HEK293 (cell line): Measurements from ENCODE around the gene RABAC1.

ENCODE experiments used
- CTCF ChIA-PET: fragments of 350-600 bp; formaldehyde crosslinking; extraction: SDS; loops from one replicate; lab custom pipeline; 2021; ENCODE audit warnings: antibody characterized with exemption; lab: Yijun Ruan, JAX
- POLR2A ChIA-PET: fragments of 300-600 bp; formaldehyde crosslinking; extraction: SDS; loops from one replicate; lab custom pipeline; 2020; ENCODE audit warnings: antibody characterized with exemption, inconsistent platforms; lab: Yijun Ruan, JAX
- H3K27ac ChIP-seq: fragments of 200-500 bp; sonication (Bioruptor generic); 2 replicates; pipeline ENCODE4 v1.5.1; 2014; ENCODE audit warnings: low read depth, low read length, control low read depth, inconsistent platforms; ENCODE audit errors: extremely low read depth
- H3K36me3 ChIP-seq, 2 experiments: fragments of 200-500 bp in 1 of 2; sonication (Bioruptor generic) in 1 of 2; 1 replicate in 1 of 2; 2 replicates in 1 of 2; pipeline ENCODE4 v1.5.1; 2014 to 2017; ENCODE audit warnings: inconsistent platforms in 2 of 2, low read length in 2 of 2; ENCODE audit not compliant: control insufficient read depth in 2 of 2, insufficient read depth in 1 of 2
- H3K4me1 ChIP-seq: fragments of 200-500 bp; sonication (Bioruptor generic); 2 replicates; pipeline ENCODE4 v1.5.1; 2014; ENCODE audit warnings: mild to moderate bottlenecking, low read length, inconsistent platforms; ENCODE audit not compliant: control insufficient read depth, insufficient read depth
- H3K4me3 ChIP-seq: 2 replicates; pipeline ENCODE4 v1.5.1; 2011; ENCODE audit warnings: low read depth, mild to moderate bottlenecking, control low read depth, low read length, moderate library complexity
- H3K9me3 ChIP-seq: fragments of 200-500 bp; sonication (Bioruptor generic); 2 replicates; pipeline ENCODE4 v1.5.1; 2014; ENCODE audit warnings: low read depth, low read length, inconsistent platforms; ENCODE audit not compliant: control insufficient read depth, insufficient read depth
- GLIS2 ChIP-seq: fragments of 450-650 bp; formaldehyde crosslinking; IDR thresholded peaks from 2 replicates; pipeline ENCODE4 v1.5.1; 2016; ENCODE audit warnings: missing biosample characterization, missing genetic modification characterization
- IKZF3 ChIP-seq: fragments of 450-650 bp; IDR thresholded peaks from 2 replicates; pipeline ENCODE4 v1.5.0; 2018; ENCODE audit warnings: missing biosample characterization, mild to moderate bottlenecking, missing genetic modification characterization, moderate library complexity
- KLF8 ChIP-seq: fragments of 450-650 bp; formaldehyde crosslinking; IDR thresholded peaks from 2 replicates; pipeline ENCODE4 v1.5.1; 2016; ENCODE audit warnings: missing biosample characterization, missing genetic modification characterization
- PRDM1 ChIP-seq: fragments of 450-650 bp; formaldehyde crosslinking; IDR thresholded peaks from 2 replicates; pipeline ENCODE4; 2016; ENCODE audit warnings: missing biosample characterization, missing genetic modification characterization
- PRDM6 ChIP-seq: fragments of 450-650 bp; formaldehyde crosslinking; IDR thresholded peaks from 2 replicates; pipeline ENCODE4 v1.5.1; 2017; ENCODE audit warnings: missing biosample characterization, missing genetic modification characterization
- RBAK ChIP-seq: fragments of 450-650 bp; formaldehyde crosslinking; IDR thresholded peaks from 2 replicates; pipeline ENCODE4 v1.5.1; 2016; ENCODE audit warnings: missing biosample characterization, missing genetic modification characterization
- SETDB1 ChIP-seq: IDR thresholded peaks from one replicate; pipeline ENCODE4 v1.6.1; 2017; ENCODE audit warnings: mild to moderate bottlenecking, low read length, moderate library complexity, mixed read lengths; ENCODE audit not compliant: insufficient read length
- TRIM28 ChIP-seq: IDR thresholded peaks from 2 replicates; pipeline ENCODE4 v1.6.1; 2011; ENCODE audit warnings: low read length, control low read depth, borderline replicate concordance
- ZBTB26 ChIP-seq: fragments of 450-650 bp; formaldehyde crosslinking; optimal IDR thresholded peaks from 2 replicates; pipeline ENCODE3; 2016; ENCODE audit warnings: missing biosample characterization, mild to moderate bottlenecking, missing genetic modification characterization
- ZBTB48 ChIP-seq: fragments of 450-650 bp; formaldehyde crosslinking; IDR thresholded peaks from 2 replicates; pipeline ENCODE4 v1.5.1; 2016; ENCODE audit warnings: missing biosample characterization, missing genetic modification characterization
- ZEB2 ChIP-seq: fragments of 450-650 bp; formaldehyde crosslinking; IDR thresholded peaks from 2 replicates; pipeline ENCODE4 v1.5.1; 2016; ENCODE audit warnings: missing biosample characterization, missing genetic modification characterization
- ZNF335 ChIP-seq: fragments of 450-650 bp; formaldehyde crosslinking; conservative IDR thresholded peaks from 2 replicates; pipeline ENCODE4 v1.5.1; 2016; ENCODE audit warnings: missing biosample characterization, missing genetic modification characterization
- ZNF366 ChIP-seq: fragments of 450-650 bp; formaldehyde crosslinking; conservative IDR thresholded peaks from 2 replicates; pipeline ENCODE4 v1.5.1; 2016; ENCODE audit warnings: missing biosample characterization, missing genetic modification characterization
- ZNF404 ChIP-seq: fragments of 450-650 bp; formaldehyde crosslinking; IDR thresholded peaks from 2 replicates; pipeline ENCODE4 v1.5.1; 2017; ENCODE audit warnings: missing biosample characterization, missing genetic modification characterization
- ZNF48 ChIP-seq: fragments of 450-650 bp; formaldehyde crosslinking; IDR thresholded peaks from 2 replicates; pipeline ENCODE4 v1.5.1; 2016; ENCODE audit warnings: missing biosample characterization, missing genetic modification characterization
- ZNF488 ChIP-seq: fragments of 450-650 bp; formaldehyde crosslinking; IDR thresholded peaks from 2 replicates; pipeline ENCODE4 v1.5.1; 2016; ENCODE audit warnings: missing biosample characterization, missing genetic modification characterization
- ZNF514 ChIP-seq: fragments of 450-650 bp; formaldehyde crosslinking; IDR thresholded peaks from 2 replicates; pipeline ENCODE4 v1.5.1; 2016; ENCODE audit warnings: missing biosample characterization, missing genetic modification characterization
- ZNF571 ChIP-seq: fragments of 450-650 bp; formaldehyde crosslinking; IDR thresholded peaks from 2 replicates; pipeline ENCODE4 v1.5.0; 2017; ENCODE audit warnings: missing biosample characterization, missing genetic modification characterization
- ZNF585B ChIP-seq: fragments of 450-650 bp; formaldehyde crosslinking; IDR thresholded peaks from 2 replicates; pipeline ENCODE4 v1.5.1; 2016; ENCODE audit warnings: missing biosample characterization, missing genetic modification characterization
- ZNF692 ChIP-seq: fragments of 450-650 bp; formaldehyde crosslinking; IDR thresholded peaks from 2 replicates; pipeline ENCODE4 v1.5.1; 2016; ENCODE audit warnings: missing biosample characterization, missing genetic modification characterization
- ZNF768 ChIP-seq: fragments of 450-650 bp; formaldehyde crosslinking; IDR thresholded peaks from 2 replicates; pipeline ENCODE4 v1.5.1; 2018; ENCODE audit warnings: missing biosample characterization, mild to moderate bottlenecking, missing genetic modification characterization
- ZNF776 ChIP-seq: fragments of 450-650 bp; formaldehyde crosslinking; IDR thresholded peaks from 2 replicates; pipeline ENCODE4 v1.5.0; 2017; ENCODE audit warnings: missing biosample characterization, missing genetic modification characterization, borderline replicate concordance
- ZSCAN23 ChIP-seq: fragments of 450-650 bp; formaldehyde crosslinking; IDR thresholded peaks from 2 replicates; pipeline ENCODE4 v1.5.1; 2016; ENCODE audit warnings: missing biosample characterization, missing genetic modification characterization
- ZSCAN4 ChIP-seq: fragments of 450-650 bp; formaldehyde crosslinking; IDR thresholded peaks from 2 replicates; pipeline ENCODE4 v1.5.1; 2017; ENCODE audit warnings: missing biosample characterization, missing genetic modification characterization

RABAC1 gene

GRCh38 chr19:41933693-41934426 lies 25.3 kb downstream of the RABAC1 start:
- Histone ChIP-seq H3K4me1 (peaks cover 7% of the 10 kb centered on the region), H3K27ac (no peak overlapping the region), H3K36me3 (no peaks in the 10 kb centered on the region), H3K4me3 (no peak overlapping the region), H3K9me3 (no peaks in the 10 kb centered on the region)
- CTCF ChIA-PET: interaction anchor here (0.6 to 3.5 kb wide), 16 partner anchors 9 to 465 kb away, joined by 3 to 22 read pairs (median 4); no protein-coding TSS in a partner anchor
- TF ChIP-seq ZNF514 (tag by site-specific recombination): no peak
- TF ChIP-seq ZNF366: peak; percentile 27; the same call in 1 of the 2 replicates
- no peak for TF ChIP-seq ZNF571 (tag by site-specific recombination)
- no peak for TF ChIP-seq PRDM6 (tag by site-specific recombination)
- peak; percentile 66 for TF ChIP-seq ZSCAN4 (tag by site-specific recombination)
- TF ChIP-seq ZNF404 (tag by site-specific recombination): no peak
- 0 out of 2 replicates have a peak, but pooled peaks have one; percentile 8 for TF ChIP-seq ZNF488 (tag by site-specific recombination)
- TF ChIP-seq ZNF585B: no peak
- no peak for TF ChIP-seq TRIM28
- TF ChIP-seq ZBTB48: peak; percentile 48; the same call in 1 of the 2 replicates
- TF ChIP-seq KLF8 (tag by site-specific recombination): no peak
- TF ChIP-seq SETDB1: no peak
- no peak for TF ChIP-seq GLIS2 (tag by site-specific recombination)
- TF ChIP-seq ZNF776 (tag by site-specific recombination): no peak
- TF ChIP-seq ZSCAN23 (tag by site-specific recombination): no peak
- no peak for TF ChIP-seq ZEB2 (tag by site-specific recombination)
- no peak for TF ChIP-seq RBAK
- no peak; the same call in 1 of the 2 replicates for TF ChIP-seq PRDM1
- no peak for TF ChIP-seq ZNF768 (tag by site-specific recombination)
- TF ChIP-seq ZBTB26 (tag by site-specific recombination): no peak
- no peak for TF ChIP-seq ZNF335 (tag by site-specific recombination)
- no peak for TF ChIP-seq IKZF3
- no peak for TF ChIP-seq ZNF692
- TF ChIP-seq ZNF48: no peak
- POLR2A ChIA-PET: interaction anchor here (1.2 kb wide), 1 partner anchor 61 kb away, joined by 3 read pairs; no protein-coding TSS in a partner anchor
